Stimulated activated CD4-positive, alpha-beta T cell treated with anti-CD3 and anti-CD28 coated beads, Interleukin-12 subunit alpha, Interleukin-12 subunit beta, amount 100 ng/mL, for 48 hours (primary cell): ENCODE data around the gene TMEM128.
"Not testable (repeated sequence)": the region's sequence is repeated elsewhere in the genome, so short reads cannot be mapped to it uniquely, and the experiment has no call there.

ENCODE experiments used
- DNase-seq, 3 donors: peaks; one replicate each; pipeline ENCODE4 v3.0.0-alpha.2; 2020; ENCODE audit warnings: low read depth in 2 of 3, low spot score in 1 of 3

The TMEM128 gene

GRCh38 chr4:4256799-4257198, 8.8 kb upstream of the TMEM128 start:
- no peak for DNase-seq

GRCh38 chr4:4254666-4255065, 6.6 kb upstream of the TMEM128 start:
- no peak for DNase-seq

DNA sequence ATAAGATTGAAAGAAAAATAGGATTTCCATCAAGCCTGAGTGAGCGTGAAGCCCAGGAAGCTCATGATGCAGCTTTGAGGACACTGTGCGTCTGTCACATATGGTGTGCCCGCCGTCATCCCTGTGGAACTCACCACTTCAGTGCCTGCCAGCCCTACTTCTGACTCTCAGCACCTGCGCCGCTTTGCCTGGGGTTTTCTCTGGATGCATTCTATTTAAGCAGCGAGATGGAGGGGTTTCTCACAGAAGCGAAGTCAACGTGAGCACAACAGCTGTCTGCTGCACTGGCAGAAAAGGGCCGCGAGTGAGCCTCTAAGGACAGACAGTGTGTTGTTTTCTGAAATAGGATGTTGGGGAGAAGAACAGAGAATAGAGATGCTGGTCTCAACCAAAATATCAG, 6.2 kb upstream of the TMEM128 start:
- no peak for DNase-seq

GRCh38 chr4:4249866-4250265, 1.8 kb upstream of the TMEM128 start:
- no peak for DNase-seq

DNA sequence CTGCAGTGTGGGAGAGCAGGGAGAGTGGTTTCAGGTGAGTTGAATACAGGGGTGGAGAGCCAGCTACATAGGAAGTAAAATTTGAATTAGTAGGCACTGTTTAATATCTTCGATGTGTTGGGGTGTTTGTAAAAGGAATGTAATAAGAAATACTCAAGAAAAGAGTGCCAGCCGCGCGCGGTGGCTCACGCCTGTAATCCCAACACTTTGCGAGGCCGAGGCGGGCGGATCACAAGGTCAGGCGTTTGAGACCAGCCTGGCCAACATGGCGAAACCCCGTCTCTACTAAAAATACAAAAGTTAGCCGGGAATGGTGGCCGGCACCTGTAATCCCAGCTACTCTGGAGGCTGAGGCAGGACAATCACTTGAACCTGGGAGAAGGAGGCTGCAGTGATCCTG, 1.3 kb upstream of the TMEM128 start:
- DNase-seq, result not testable (repeated sequence)

DNA sequence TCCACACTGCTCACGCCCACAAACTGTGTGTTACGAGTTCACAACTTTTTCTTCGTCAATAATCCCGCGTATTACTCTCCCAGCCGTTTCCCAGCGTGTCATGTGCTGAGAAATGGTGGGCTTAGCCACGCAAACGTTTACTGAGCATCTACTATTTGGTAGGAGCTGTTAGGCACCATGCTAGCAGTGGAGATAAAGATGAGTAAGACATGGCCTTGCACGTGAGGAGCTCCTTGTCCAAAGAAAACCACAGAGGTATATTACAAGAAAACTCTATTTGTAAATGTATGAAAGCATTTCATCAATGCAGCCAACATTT, 821 bp upstream of the TMEM128 start:
- DNase-seq, result no peak

GRCh38 chr4:4247696-4248028, 361 bp downstream of the TMEM128 start:
- DNase-seq, result no peak

DNA sequence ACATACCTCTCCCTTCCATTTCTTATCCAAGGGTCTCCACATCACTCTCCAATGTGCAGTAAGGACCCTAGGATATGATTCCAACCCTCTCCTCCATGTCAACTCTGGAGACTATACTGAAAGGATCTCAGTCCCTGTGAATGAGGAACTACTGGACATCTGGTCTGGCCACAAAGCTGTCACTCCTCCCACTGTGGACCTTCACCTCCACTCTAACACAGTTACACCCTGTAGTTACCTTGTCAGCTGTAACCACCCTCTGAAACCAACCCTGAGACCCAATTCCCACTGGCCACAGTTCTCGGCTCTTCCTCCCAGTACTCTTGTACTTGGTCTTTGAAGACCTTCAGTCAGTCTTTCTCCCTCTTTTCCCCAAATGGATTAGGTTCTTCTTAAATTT, 2.9 kb downstream of the TMEM128 start:
- DNase-seq, result no peak

- DNase-seq, result not testable (repeated sequence)
Measured at GRCh38 chr4:4239551-4239950, 8.5 kb downstream of the TMEM128 start.

- DNase-seq, result no peak
Measured at GRCh38 chr4:4233610-4234009, 14.4 kb downstream of the TMEM128 start.

DNA sequence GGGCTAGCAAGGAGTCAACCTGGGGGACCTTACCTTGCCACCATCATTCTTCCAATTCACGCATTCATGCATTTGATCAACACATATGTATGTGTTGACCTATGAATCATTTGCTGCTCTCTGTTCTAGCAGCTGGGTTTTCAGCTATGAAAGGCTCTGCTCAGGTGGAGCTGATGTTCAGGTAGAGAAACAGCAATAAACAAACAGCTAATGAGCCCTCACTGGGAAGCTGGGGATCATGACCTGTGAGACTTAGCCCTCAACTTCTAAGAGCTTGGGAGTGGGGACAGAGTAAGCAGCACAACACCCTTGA, 19.7 kb downstream of the TMEM128 start:
- DNase-seq, result no peak

DNA sequence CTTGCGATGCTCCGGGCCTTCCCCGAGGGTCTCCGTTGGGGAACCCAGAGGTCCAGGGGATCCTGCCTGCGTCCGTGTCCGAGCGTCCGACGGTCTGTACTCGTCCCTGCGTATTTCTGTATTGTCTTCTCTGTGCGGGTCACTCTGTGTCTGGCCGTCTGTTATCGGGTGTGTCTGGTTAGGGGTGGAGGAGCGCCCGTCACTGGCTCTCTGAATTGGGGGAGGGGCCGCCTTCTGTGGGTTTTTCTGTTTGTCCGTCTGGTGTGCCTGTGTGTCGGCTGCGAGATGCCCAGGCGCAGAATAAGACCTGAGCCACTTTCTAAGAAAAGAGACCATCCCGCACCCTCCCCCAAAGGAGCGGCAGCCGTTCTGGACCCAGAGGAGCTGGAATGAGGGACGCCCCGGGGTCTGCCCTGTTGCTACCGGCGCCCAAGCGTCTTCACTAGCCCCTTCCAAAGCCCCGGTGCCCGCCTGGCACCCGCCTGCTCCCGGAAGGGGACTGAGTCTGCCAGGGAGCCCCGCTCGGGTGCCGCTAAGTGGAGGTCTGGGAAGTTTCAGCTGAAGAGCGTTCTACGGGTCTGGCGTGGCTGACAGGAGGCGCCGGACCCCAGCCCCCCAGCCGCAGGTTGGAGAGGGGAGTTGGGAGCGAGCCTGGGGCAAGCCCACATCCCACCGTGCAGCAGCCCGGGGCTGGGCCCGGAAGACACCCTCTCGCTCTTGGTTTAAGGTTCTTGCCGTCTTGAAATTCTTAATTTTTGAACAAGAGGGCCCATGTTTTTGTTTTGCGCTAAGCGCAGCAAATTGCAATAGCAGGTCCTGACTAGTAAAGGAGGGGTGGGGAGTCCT, 20.3 kb downstream of the TMEM128 start:
- DNase-seq, result no peak

DNA sequence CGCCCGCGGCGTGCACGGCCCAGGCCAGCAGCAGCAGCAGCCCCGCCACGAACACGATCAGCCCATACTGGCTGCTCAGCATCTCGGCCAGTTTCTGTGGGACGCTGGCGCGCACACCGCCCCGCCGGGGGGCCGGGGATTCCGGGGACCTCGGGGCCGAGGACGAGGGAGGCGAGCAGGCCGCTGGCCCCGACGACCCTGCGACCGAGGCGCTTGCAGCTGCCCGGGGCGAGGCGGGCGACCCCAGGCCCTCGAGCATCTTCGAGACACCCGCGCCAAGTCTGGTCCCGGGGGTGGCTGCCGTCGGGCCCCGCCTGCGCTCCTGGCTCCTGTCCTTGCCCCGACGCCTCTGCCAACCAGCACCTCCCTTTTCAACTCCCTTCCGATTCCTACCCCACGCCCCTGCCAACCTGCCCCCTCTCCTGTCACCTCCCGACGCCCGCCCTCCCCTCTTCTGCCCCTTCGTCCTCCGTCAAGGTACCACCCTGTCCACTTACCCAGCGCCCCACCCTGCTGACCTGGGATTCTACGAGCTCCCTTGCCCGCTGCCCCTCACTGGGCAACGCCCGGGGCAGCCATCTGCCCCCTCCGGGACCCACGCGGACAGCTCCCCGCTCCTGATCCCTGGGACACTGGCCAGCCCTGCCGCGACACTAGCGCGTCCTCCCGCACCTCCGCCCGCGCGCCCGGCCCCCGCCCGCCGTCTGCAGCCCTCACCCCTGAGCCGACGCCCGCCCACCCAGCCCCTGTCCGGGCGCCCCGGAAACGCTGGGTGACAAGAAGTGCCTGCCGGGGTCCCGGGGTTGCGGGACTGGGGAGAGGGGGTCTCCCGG, 21.2 kb downstream of the TMEM128 start, which contains the start of gene OTOP1:
OTOP1 (minus strand) TSS at position 324 of the 833 bp plus-strand sequence; CDS start at position 259, 65 bp downstream.
- no peak for DNase-seq

- no peak for DNase-seq
Measured at GRCh38 chr4:4225915-4226605, 22.0 kb downstream of the TMEM128 start.

DNA sequence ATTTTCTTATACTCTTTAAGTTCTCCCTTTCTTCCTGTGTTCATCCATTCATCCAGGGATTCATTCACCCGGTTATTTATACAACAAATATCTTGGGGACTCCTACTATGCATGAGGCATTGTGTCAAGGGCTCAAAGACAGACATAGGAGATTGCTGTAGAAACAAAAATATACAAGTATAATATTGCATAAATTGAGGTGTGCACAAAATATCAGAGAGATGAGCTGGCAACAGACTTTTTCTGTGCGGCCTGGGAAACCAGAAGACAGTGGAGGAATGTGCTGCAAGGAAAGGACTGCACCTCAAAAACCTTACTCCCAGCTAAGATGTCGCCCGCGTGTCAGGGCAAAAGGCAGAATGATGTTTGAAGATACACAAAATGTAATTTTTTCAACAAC, 30.9 kb downstream of the TMEM128 start:
- no peak for DNase-seq

GRCh38 chr4:4216648-4217047, 31.4 kb downstream of the TMEM128 start:
- DNase-seq, result no peak

- DNase-seq, result not testable (repeated sequence)
Measured at GRCh38 chr4:4213674-4214073, 34.3 kb downstream of the TMEM128 start.

- DNase-seq, result no peak
Measured at GRCh38 chr4:4206204-4206603, 41.8 kb downstream of the TMEM128 start.

GRCh38 chr4:4204401-4204745, 43.6 kb downstream of the TMEM128 start:
- no peak for DNase-seq

- no peak for DNase-seq
Measured at GRCh38 chr4:4203688-4204400, 44.2 kb downstream of the TMEM128 start.

GRCh38 chr4:4202510-4202909, 45.5 kb downstream of the TMEM128 start:
- no peak for DNase-seq

- DNase-seq, result no peak
Measured at GRCh38 chr4:4200624-4201023, 47.4 kb downstream of the TMEM128 start.
